ENCODE results near the gene RUFY4. TPM values are rescaled to one million over a fixed set of nuclear protein-coding genes. Genes with fewer than 3 reads are reported as not detected.

Gene RUFY4
- total and polyA plus RNA-seq, 9 of the 15 experiments (the other 6 are each of a cell fraction or from before 2014, with no cell fraction given) = not detected

- 5% methylated on average over 7 of the region's 9 CpGs for WGBS (ENCODE audit: insufficient coverage, low coverage, missing lambda C conversion rate)
- Histone ChIP-seq H3K27ac (ENCODE audit: extremely low read depth, low read depth, low read length) (no peak overlapping the region), H3K9ac (ENCODE audit: insufficient read depth in 1 of 2, low read depth in 2 of 2, low read length in 2 of 2) (no peak overlapping the region), H3K9me3 (replicated peaks; ENCODE audit: control insufficient read depth, insufficient read depth, low read depth, low read length) (no peaks in the 10 kb centered on the region), H3K4me1 (replicated peaks in 1 of 2; ENCODE audit: control insufficient read depth in 2 of 2, insufficient read depth in 2 of 2, low read length in 2 of 2) (no peaks in the 10 kb centered on the region; a peak in 2 of 5 replicates), H4K20me1 (replicated peaks; ENCODE audit: control insufficient read depth, insufficient read depth, low read length) (no peaks in the 10 kb centered on the region), H2AFZ (ENCODE audit: low read depth, low read length) (no peak overlapping the region), H3K4me3 (no peak overlapping the region), H3K27me3 (ENCODE audit: control insufficient read depth in 2 of 2, insufficient read depth in 2 of 2, low read length in 2 of 2) (peaks cover 0 to 16% of the 10 kb centered on the region in 2 experiments; a peak in 3 of 5 replicates), H3K36me3 (ENCODE audit: control insufficient read depth, insufficient read depth, low read length) (no peaks in the 10 kb centered on the region), H3K79me2 (ENCODE audit: control insufficient read depth, insufficient read depth, low read length) (no peaks in the 10 kb centered on the region), H3K9me1 (ENCODE audit: control insufficient read depth, insufficient read depth, low read length) (no peaks in the 10 kb centered on the region), H3K4me2 (ENCODE audit: insufficient read depth, low read length) (no peak overlapping the region)
- no TSS peak for BruUV-seq (replicated peaks)
- FAIRE-seq (no peak), ATAC-seq (no peak), DNase-seq (ENCODE audit: extremely low read depth in 1 of 4, low spot score in 3 of 4) (no peak)
- POLR2A ChIA-PET = no interaction called here
- CTCF ChIA-PET (ENCODE audit: low intra/inter-chr PET ratio) = no interaction called here
- in situ Hi-C loops (cut with MboI) = no loop called here
- intact Hi-C loops (cut with micrococcal nuclease) = loop anchor here (10.0 kb wide), 2 partner anchors 151 to 281 kb away; no protein-coding TSS in a partner anchor
- TF ChIP-seq SMC3 (conservative IDR thresholded peaks at IDR 0.05; ENCODE audit: insufficient read depth, low read depth, low read length) = no peak
- TF ChIP-seq TCFL5 (CRISPR knock-in tag; conservative IDR thresholded peaks at IDR 0.05) = no peak
- no peak for TF ChIP-seq KLF1 (tag; IDR thresholded peaks at IDR 0.05)
- TF ChIP-seq ZNF174 (CRISPR knock-in tag; IDR thresholded peaks at IDR 0.05) = no peak
- TF ChIP-seq ZBED1 (IDR thresholded peaks at IDR 0.05) = no peak
- TF ChIP-seq, protein P1, sequence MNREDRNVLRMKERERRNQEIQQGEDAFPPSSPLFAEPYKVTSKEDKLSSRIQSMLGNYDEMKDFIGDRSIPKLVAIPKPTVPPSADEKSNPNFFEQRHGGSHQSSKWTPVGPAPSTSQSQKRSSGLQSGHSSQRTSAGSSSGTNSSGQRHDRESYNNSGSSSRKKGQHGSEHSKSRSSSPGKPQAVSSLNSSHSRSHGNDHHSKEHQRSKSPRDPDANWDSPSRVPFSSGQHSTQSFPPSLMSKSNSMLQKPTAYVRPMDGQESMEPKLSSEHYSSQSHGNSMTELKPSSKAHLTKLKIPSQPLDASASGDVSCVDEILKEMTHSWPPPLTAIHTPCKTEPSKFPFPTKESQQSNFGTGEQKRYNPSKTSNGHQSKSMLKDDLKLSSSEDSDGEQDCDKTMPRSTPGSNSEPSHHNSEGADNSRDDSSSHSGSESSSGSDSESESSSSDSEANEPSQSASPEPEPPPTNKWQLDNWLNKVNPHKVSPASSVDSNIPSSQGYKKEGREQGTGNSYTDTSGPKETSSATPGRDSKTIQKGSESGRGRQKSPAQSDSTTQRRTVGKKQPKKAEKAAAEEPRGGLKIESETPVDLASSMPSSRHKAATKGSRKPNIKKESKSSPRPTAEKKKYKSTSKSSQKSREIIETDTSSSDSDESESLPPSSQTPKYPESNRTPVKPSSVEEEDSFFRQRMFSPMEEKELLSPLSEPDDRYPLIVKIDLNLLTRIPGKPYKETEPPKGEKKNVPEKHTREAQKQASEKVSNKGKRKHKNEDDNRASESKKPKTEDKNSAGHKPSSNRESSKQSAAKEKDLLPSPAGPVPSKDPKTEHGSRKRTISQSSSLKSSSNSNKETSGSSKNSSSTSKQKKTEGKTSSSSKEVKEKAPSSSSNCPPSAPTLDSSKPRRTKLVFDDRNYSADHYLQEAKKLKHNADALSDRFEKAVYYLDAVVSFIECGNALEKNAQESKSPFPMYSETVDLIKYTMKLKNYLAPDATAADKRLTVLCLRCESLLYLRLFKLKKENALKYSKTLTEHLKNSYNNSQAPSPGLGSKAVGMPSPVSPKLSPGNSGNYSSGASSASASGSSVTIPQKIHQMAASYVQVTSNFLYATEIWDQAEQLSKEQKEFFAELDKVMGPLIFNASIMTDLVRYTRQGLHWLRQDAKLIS (CRISPR knock-in tag; IDR thresholded peaks at IDR 0.05) = no peak
- TF ChIP-seq KAT8 (IDR thresholded peaks at IDR 0.05; ENCODE audit: low read depth) = no peak
- no peak for TF ChIP-seq ETV6 (IDR thresholded peaks at IDR 0.05; ENCODE audit: borderline replicate concordance in 1 of 2, low read depth in 2 of 2, low read length in 1 of 2)
- no peak for TF ChIP-seq ETV6 (CRISPR knock-in tag; IDR thresholded peaks at IDR 0.05; ENCODE audit: borderline replicate concordance)
- no peak for TF ChIP-seq ARID1B (IDR thresholded peaks at IDR 0.05)
- no peak for TF ChIP-seq ZC3H11A (IDR thresholded peaks at IDR 0.05; ENCODE audit: low read depth, low read length)
- no peak for TF ChIP-seq RBM22 (IDR thresholded peaks at IDR 0.05; ENCODE audit: low read depth, low read length, poor library complexity, severe bottlenecking)
- no peak for TF ChIP-seq ZNF830 (CRISPR knock-in tag; IDR thresholded peaks at IDR 0.05)
Measured at GRCh38 chr2:218065239-218066006, 3.6 kb upstream of the RUFY4 start.

Data from K562 (cell line).